Neural progenitor cell (in vitro differentiated cells): ENCODE results near the gene ERC2. TPM values are rescaled to one million over a fixed set of nuclear protein-coding genes. Genes with fewer than 3 reads are reported as not detected.

Experiments
- DNase-seq: peaks from one replicate; pipeline ENCODE4 v3.0.0-alpha.2; 2016; ENCODE audit warnings: low spot score
- H2AFZ ChIP-seq: fragments of 200-600 bp; sonication (generic); replicated peaks from 2 replicates; pipeline ENCODE4 v1.6.1; 2016; ENCODE audit warnings: antibody characterized with exemption
- H3F3A ChIP-seq: fragments of 200-600 bp; sonication (generic); 2 replicates; pipeline ENCODE4 v1.6.1; 2016; ENCODE audit warnings: antibody characterized with exemption, low read depth
- H3K27ac ChIP-seq: fragments of 200-600 bp; sonication (generic); 2 replicates; pipeline ENCODE4 v1.5.1; 2016; ENCODE audit warnings: mild to moderate bottlenecking
- H3K27me3 ChIP-seq: fragments of 200-600 bp; sonication (generic); 2 replicates; pipeline ENCODE4 v1.6.1; 2016; ENCODE audit warnings: mild to moderate bottlenecking, moderate library complexity
- H3K36me3 ChIP-seq: fragments of 200-600 bp; sonication (generic); 2 replicates; pipeline ENCODE4 v1.5.1; 2016
- H3K4me1 ChIP-seq: fragments of 200-600 bp; sonication (generic); 2 replicates; pipeline ENCODE4 v1.6.1; 2016; ENCODE audit warnings: mixed run types
- H3K4me2 ChIP-seq: fragments of 200-600 bp; sonication (generic); 2 replicates; pipeline ENCODE4 v1.6.1; 2016
- H3K4me3 ChIP-seq: fragments of 200-600 bp; sonication (generic); 2 replicates; pipeline ENCODE4 v1.5.1; 2016
- H3K79me2 ChIP-seq: fragments of 200-600 bp; sonication (generic); 2 replicates; pipeline ENCODE4 v1.6.1; 2016; ENCODE audit warnings: low read depth
- H3K9ac ChIP-seq: fragments of 200-600 bp; sonication (generic); 2 replicates; pipeline ENCODE4 v1.6.1; 2016
- H3K9me3 ChIP-seq: fragments of 200-600 bp; sonication (generic); 2 replicates; pipeline ENCODE4 v1.5.1; 2016; ENCODE audit warnings: low read depth
- H4K20me1 ChIP-seq: fragments of 200-600 bp; sonication (generic); 2 replicates; pipeline ENCODE4 v1.6.1; 2016; ENCODE audit warnings: low read depth
- H3K27ac Mint-ChIP-seq: 3 replicates; pipeline ENCODE4 v1.8.0; 2021; ENCODE audit warnings: mixed read lengths
- H3K27me3 Mint-ChIP-seq: 2 replicates; pipeline ENCODE4 v1.8.0; 2022; ENCODE audit warnings: low read depth, mild to moderate bottlenecking, inconsistent platforms, moderate library complexity, mixed read lengths; ENCODE audit not compliant: insufficient read depth
- H3K36me3 Mint-ChIP-seq: 3 replicates; pipeline ENCODE4 v1.8.0; 2021; ENCODE audit warnings: mixed read lengths
- H3K4me1 Mint-ChIP-seq: 3 replicates; pipeline ENCODE4 v1.8.0; 2021; ENCODE audit warnings: mixed read lengths
- H3K4me3 Mint-ChIP-seq: 3 replicates; pipeline ENCODE4 v1.8.0; 2021; ENCODE audit warnings: mild to moderate bottlenecking, moderate library complexity, mixed read lengths
- H3K9me3 Mint-ChIP-seq: 3 replicates; pipeline ENCODE4 v1.8.0; 2020; ENCODE audit warnings: mixed read lengths
- CTCF ChIP-seq: fragments of 200-600 bp; sonication (generic); IDR thresholded peaks from 2 replicates; pipeline ENCODE4 v1.5.1; 2017; ENCODE audit warnings: antibody characterized with exemption, mild to moderate bottlenecking
- EZH2 ChIP-seq: fragments of 200-600 bp; sonication (generic); IDR thresholded peaks from 2 replicates; pipeline ENCODE4 v1.6.1; 2017; ENCODE audit warnings: antibody characterized with exemption, mild to moderate bottlenecking, moderate library complexity
- EZH2phosphoT487 ChIP-seq: fragments of 200-600 bp; sonication (generic); IDR thresholded peaks from 2 replicates; pipeline ENCODE4 v1.6.1; 2017; ENCODE audit warnings: antibody characterized with exemption
- total RNA-seq: library from RNA; depleted of rRNA; stranded (reverse); fragments of >200 nt; gene quantifications from 2 replicates; pipeline ENCODE4 v1.2.3, GENCODE V29; 2015; ENCODE audit warnings: low replicate concordance

Gene ERC2
- total RNA-seq, 1 donor from 2014 or later: 24.8 TPM

GRCh38 chr3:55646121-55646520 lies 822.1 kb downstream of the ERC2 start:
- Mint-ChIP-seq H3K4me3 (no peak overlapping the region), H3K27me3 (peaks cover 5% of the 10 kb centered on the region), H3K4me1 (peaks cover 54% of the 10 kb centered on the region), H3K27ac (no peak overlapping the region), H3K9me3 (no peaks in the 10 kb centered on the region), H3K36me3 (no peaks in the 10 kb centered on the region)
- Histone ChIP-seq H3F3A (peaks cover 27% of the 10 kb centered on the region), H2AFZ (no peak overlapping the region), H3K9me3 (no peaks in the 10 kb centered on the region), H3K27me3 (no peaks in the 10 kb centered on the region), H3K4me3 (no peak overlapping the region), H4K20me1 (no peaks in the 10 kb centered on the region), H3K27ac (no peak overlapping the region), H3K9ac (no peak overlapping the region), H3K36me3 (no peaks in the 10 kb centered on the region), H3K79me2 (no peaks in the 10 kb centered on the region), H3K4me1 (peaks cover 26% of the 10 kb centered on the region), H3K4me2 (no peak overlapping the region)
- no peak for DNase-seq
- no peak for TF ChIP-seq CTCF
- no peak for TF ChIP-seq EZH2phosphoT487
- no peak for TF ChIP-seq EZH2

- Histone ChIP-seq H3K4me3 (no peak overlapping the region), H3K9me3 (no peaks in the 10 kb centered on the region), H2AFZ (no peak overlapping the region), H3K36me3 (no peaks in the 10 kb centered on the region), H3K9ac (no peak overlapping the region), H3K27me3 (no peaks in the 10 kb centered on the region), H3K4me2 (no peak overlapping the region), H3K27ac (no peak overlapping the region), H3K4me1 (peaks cover 26% of the 10 kb centered on the region), H3F3A (peaks cover 27% of the 10 kb centered on the region), H4K20me1 (no peaks in the 10 kb centered on the region), H3K79me2 (no peaks in the 10 kb centered on the region)
- TF ChIP-seq EZH2phosphoT487: no peak
- TF ChIP-seq CTCF: no peak
- no peak for TF ChIP-seq EZH2
- peaks cover 5% of the 10 kb centered on the region for H3K27me3 Mint-ChIP-seq
- no peak overlapping the region for H3K27ac Mint-ChIP-seq
- H3K36me3 Mint-ChIP-seq: no peaks in the 10 kb centered on the region
- no peaks in the 10 kb centered on the region for H3K9me3 Mint-ChIP-seq
- no peak for DNase-seq
- H3K4me1 Mint-ChIP-seq: peaks cover 53% of the 10 kb centered on the region
- no peak overlapping the region for H3K4me3 Mint-ChIP-seq
Measured at GRCh38 chr3:55645422-55645821, 822.8 kb downstream of the ERC2 start.

GRCh38 chr3:55643283-55643682 lies 825.0 kb downstream of the ERC2 start:
- H3K9me3 ChIP-seq: no peaks in the 10 kb centered on the region
- no peak overlapping the region for H3K4me2 ChIP-seq
- H2AFZ ChIP-seq: no peak overlapping the region
- H3F3A ChIP-seq: peaks cover 22% of the 10 kb centered on the region
- peaks cover 26% of the 10 kb centered on the region for H3K4me1 ChIP-seq
- H3K27ac ChIP-seq: no peak overlapping the region
- TF ChIP-seq EZH2phosphoT487 (no peak), EZH2 (no peak), CTCF (no peak)
- DNase-seq: no peak
- no peak overlapping the region for H3K27ac Mint-ChIP-seq
- H3K9me3 Mint-ChIP-seq: no peaks in the 10 kb centered on the region
- H3K4me3 Mint-ChIP-seq: no peak overlapping the region
- peaks cover 2% of the 10 kb centered on the region for H3K27me3 Mint-ChIP-seq
- H3K27me3 ChIP-seq: no peaks in the 10 kb centered on the region
- no peak overlapping the region for H3K4me3 ChIP-seq
- no peaks in the 10 kb centered on the region for H4K20me1 ChIP-seq
- no peaks in the 10 kb centered on the region for H3K36me3 ChIP-seq
- no peaks in the 10 kb centered on the region for H3K79me2 ChIP-seq
- peaks cover 38% of the 10 kb centered on the region for H3K4me1 Mint-ChIP-seq
- H3K9ac ChIP-seq: no peak overlapping the region
- no peaks in the 10 kb centered on the region for H3K36me3 Mint-ChIP-seq
